Measurements from ENCODE around the gene ARMC5. TPM values are rescaled to one million over a fixed set of nuclear protein-coding genes. Genes with fewer than 3 reads are reported as not detected.
"Not testable (repeated sequence)": the region's sequence is repeated elsewhere in the genome, so short reads cannot be mapped to it uniquely, and the experiment has no call there.

The ARMC5 gene
- total and polyA plus RNA-seq, 8 donors, result 2.6 to 29.8 (median 11.3) TPM; not detected in 1

DNA sequence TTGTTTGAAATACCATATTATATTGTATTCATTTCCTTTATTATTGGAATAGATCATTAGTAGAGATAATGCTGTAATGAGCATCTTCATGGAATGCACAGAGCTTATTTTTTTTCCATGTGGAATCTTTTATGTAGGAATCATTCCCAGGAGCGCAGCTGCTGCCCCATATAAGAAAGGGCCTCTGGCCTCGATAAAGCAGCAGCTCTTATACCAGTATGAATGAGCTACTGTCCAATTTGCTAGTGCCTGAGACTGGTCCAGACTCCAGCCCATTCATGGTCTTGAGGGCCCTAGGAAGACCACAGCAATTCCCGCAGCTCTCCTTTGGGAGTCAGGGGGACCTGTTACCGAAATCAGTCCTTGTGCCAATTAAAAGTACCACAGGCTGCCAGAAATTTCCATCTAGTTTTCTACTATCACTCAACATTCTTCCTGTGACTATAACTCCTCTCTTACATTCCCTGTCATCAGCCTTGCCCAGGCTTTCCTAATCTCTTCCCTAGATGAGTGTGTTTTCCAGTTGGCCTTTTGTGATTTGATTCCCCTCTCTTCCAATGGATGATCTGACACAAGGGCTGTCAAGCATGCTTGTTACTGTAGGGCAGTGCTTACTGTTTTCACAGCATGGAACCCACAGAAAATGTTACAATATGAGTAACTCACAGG is 18.7 kb upstream of the ARMC5 start:
- intact Hi-C loops (cut with DNase I; ENCODE audit: low total_unique reads), result loop anchor here (5.0 kb wide), 1 partner anchor 458 kb away; no protein-coding TSS in a partner anchor
- WGBS, 5 donors, result 61 to 85% (median 74%) methylated on average over 4 of the region's 4 CpGs
- H3K27ac ChIP-seq, result no peak overlapping the region

DNA sequence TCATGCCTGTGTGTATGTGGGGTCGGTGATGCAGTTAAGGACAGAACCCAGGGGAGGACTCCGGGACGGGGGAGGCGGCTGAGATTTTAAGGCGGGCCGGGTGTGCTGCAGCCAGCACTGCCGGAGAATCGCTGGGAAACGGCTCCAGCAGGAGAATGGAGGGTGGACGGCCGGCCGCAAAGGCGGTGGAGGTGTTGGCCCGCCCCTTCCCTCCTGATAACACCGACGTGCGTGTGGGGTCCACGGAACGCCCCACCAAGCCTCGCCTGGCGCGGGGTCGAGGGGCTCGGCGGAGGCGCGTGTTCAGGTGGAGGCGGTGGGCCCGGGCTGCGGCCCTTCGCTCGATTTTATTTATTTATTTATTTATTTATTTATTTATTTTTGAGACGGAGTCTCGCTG is 17.3 kb upstream of the ARMC5 start:
- intact Hi-C loops (cut with DNase I; ENCODE audit: low total_unique reads), result loop anchor here (5.0 kb wide), 1 partner anchor 460 kb away; no protein-coding TSS in a partner anchor
- TF ChIP-seq POLR2AphosphoS5 (IDR thresholded peaks at IDR 0.05) (no peak), POLR2A (IDR thresholded peaks at IDR 0.05) (no peak), EP300 (IDR thresholded peaks at IDR 0.05) (no peak)
- TF ChIP-seq, protein P1, sequence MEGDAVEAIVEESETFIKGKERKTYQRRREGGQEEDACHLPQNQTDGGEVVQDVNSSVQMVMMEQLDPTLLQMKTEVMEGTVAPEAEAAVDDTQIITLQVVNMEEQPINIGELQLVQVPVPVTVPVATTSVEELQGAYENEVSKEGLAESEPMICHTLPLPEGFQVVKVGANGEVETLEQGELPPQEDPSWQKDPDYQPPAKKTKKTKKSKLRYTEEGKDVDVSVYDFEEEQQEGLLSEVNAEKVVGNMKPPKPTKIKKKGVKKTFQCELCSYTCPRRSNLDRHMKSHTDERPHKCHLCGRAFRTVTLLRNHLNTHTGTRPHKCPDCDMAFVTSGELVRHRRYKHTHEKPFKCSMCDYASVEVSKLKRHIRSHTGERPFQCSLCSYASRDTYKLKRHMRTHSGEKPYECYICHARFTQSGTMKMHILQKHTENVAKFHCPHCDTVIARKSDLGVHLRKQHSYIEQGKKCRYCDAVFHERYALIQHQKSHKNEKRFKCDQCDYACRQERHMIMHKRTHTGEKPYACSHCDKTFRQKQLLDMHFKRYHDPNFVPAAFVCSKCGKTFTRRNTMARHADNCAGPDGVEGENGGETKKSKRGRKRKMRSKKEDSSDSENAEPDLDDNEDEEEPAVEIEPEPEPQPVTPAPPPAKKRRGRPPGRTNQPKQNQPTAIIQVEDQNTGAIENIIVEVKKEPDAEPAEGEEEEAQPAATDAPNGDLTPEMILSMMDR (IDR thresholded peaks at IDR 0.05), result no peak
- Histone ChIP-seq H3K27ac (peak overlapping the region in 3 of 5 donors; percentile 89 to 95 (median 92)), H3K4me3 (peak overlapping the region; percentile 70 to 89 (median 74)), H3K4me1 (peaks cover 5 to 13% (median 12%) of the 10 kb centered on the region in 4 donors), H3K27me3 (no peaks in the 10 kb centered on the region), H3K36me3 (no peaks in the 10 kb centered on the region), H3K9me3 (no peaks in the 10 kb centered on the region)
- DNase-seq, result no peak
- 46 to 78% (median 62%) methylated on average over 27 to 34 of the region's 34 CpGs for WGBS, 5 donors

More for the DNA sequence above, 18.7 kb upstream of the ARMC5 start:
- Histone ChIP-seq H3K27me3 (no peaks in the 10 kb centered on the region), H3K4me3 (no peak overlapping the region), H3K36me3 (peaks cover 0 to 11% (median 0%) of the 10 kb centered on the region in 4 donors), H3K9me3 (no peaks in the 10 kb centered on the region), H3K4me1 (peaks cover 5 to 13% (median 12%) of the 10 kb centered on the region in 4 donors)
- DNase-seq, result no peak
- no peak for TF ChIP-seq EP300 (IDR thresholded peaks at IDR 0.05)
- TF ChIP-seq, protein P1 (IDR thresholded peaks at IDR 0.05), result no peak
- no peak for TF ChIP-seq POLR2A (IDR thresholded peaks at IDR 0.05)
- no peak for TF ChIP-seq POLR2AphosphoS5 (IDR thresholded peaks at IDR 0.05)

DNA sequence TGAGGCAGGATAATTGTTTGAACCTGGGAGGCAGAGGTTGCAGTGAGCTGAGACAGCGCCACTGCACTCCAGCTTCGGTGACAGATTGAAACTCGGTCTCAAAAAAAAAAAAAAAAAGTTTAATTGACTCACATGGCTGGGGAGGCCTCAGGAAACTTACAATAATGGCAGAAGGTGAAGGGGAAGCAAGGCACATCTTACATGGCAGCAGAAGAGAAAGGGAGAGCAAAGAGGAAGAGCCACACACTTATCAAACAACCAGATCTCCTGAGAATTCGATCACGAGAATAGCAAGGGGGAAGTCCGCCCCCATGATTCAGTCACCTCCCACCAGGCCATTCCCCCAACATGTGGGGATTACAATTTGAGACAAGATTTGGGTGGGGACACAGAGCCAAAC is 13.4 kb upstream of the ARMC5 start:
- intact Hi-C loops (cut with DNase I; ENCODE audit: low total_unique reads); H3K36me3 ChIP-seq; H3K9me3 ChIP-seq; DNase-seq; H3K4me3 ChIP-seq; H3K27me3 ChIP-seq; H3K27ac ChIP-seq: not testable (repeated sequence)
- WGBS, 5 donors, result 75 to 81% (median 78%) methylated on average over 6 of the region's 6 CpGs
- H3K4me1 ChIP-seq, result peaks cover 5 to 13% (median 12%) of the 10 kb centered on the region in 4 donors

DNA sequence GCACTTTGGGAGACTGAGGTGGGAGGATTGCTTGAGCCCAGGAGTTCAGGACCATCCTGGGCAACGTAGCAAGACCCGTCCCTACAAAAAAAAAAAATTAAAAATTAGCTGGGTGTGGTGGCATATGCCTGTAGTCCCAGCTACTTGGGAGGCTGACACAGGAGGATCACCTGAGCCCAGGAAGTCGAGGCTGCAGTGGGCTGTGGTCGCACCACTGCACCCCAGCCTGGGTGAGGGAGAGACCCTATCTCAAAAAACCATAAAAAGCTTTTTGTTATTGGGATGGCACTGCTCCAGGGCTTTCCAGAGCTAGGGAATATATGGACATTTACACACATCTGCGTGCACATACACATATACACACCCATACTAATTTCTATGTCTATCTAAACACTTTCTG is 8.1 kb upstream of the ARMC5 start:
- intact Hi-C loops (cut with DNase I; ENCODE audit: low total_unique reads), result loop anchor here (10.0 kb wide), 1 partner anchor 266 kb away; the partner anchor contains the start of gene FUS
- no peak for DNase-seq
- Histone ChIP-seq H3K9me3 (no peaks in the 10 kb centered on the region), H3K27me3 (no peaks in the 10 kb centered on the region), H3K36me3 (no peaks in the 10 kb centered on the region), H3K27ac (peak overlapping the region in 4 of 5 donors; percentile 61 to 74 (median 66)), H3K4me1 (peaks cover 39 to 51% (median 47%) of the 10 kb centered on the region in 4 donors), H3K4me3 (no peak overlapping the region)
- 72 to 81% (median 77%) methylated on average over 5 of the region's 5 CpGs for whole genome bisulfite sequencing, 5 donors
- TF ChIP-seq EP300 (IDR thresholded peaks at IDR 0.05) (no peak), POLR2A (IDR thresholded peaks at IDR 0.05) (no peak), POLR2AphosphoS5 (IDR thresholded peaks at IDR 0.05) (no peak)
- TF ChIP-seq, protein P1 (IDR thresholded peaks at IDR 0.05), result no peak

Measured in stomach (tissue), 9 donors.